Type B pancreatic cell (in vitro differentiated cells): ENCODE results near the gene CLEC1A. TPM values are rescaled to one million over a fixed set of nuclear protein-coding genes. Genes with fewer than 3 reads are reported as not detected.

ENCODE experiments used
- DNase-seq: peaks from one replicate; pipeline ENCODE4 v3.0.0; 2021; ENCODE audit warnings: mixed read lengths; ENCODE audit not compliant: unreplicated experiment; ENCODE audit errors: extremely low spot score
- H3K27ac Mint-ChIP-seq: 2 replicates; pipeline ENCODE4 v1.8.0; 2021; ENCODE audit warnings: mild to moderate bottlenecking, mixed read lengths
- H3K27me3 Mint-ChIP-seq: 2 replicates; pipeline ENCODE4 v1.8.0; 2021; ENCODE audit warnings: mixed read lengths
- H3K36me3 Mint-ChIP-seq: 2 replicates; pipeline ENCODE4 v1.8.0; 2021; ENCODE audit warnings: mixed read lengths
- H3K4me1 Mint-ChIP-seq: one replicate; pipeline ENCODE4 v1.8.0; 2021; ENCODE audit warnings: mixed read lengths; ENCODE audit not compliant: unreplicated experiment
- H3K4me3 Mint-ChIP-seq: 2 replicates; pipeline ENCODE4 v1.8.0; 2021; ENCODE audit warnings: mild to moderate bottlenecking, mixed read lengths
- H3K9me3 Mint-ChIP-seq: 2 replicates; pipeline ENCODE4 v1.8.0; 2021; ENCODE audit warnings: mixed read lengths
- CTCF ChIP-seq: fragments of 200-600 bp; sonication (generic); conservative IDR thresholded peaks from 2 replicates; pipeline ENCODE4 v1.5.0; 2021; ENCODE audit warnings: antibody characterized with exemption, mild to moderate bottlenecking
- total RNA-seq: library from RNA; stranded (reverse); gene quantifications from 2 replicates; pipeline ENCODE4 v1.2.1, GENCODE V29; 2021; ENCODE audit warnings: low replicate concordance

Gene CLEC1A
- total RNA-seq, 1 donor from 2014 or later: 3.6 TPM

- Mint-ChIP-seq H3K36me3 (peaks cover 4% of the 10 kb centered on the region), H3K27ac (no peak overlapping the region), H3K4me1 (no peaks in the 10 kb centered on the region), H3K27me3 (peaks cover 3% of the 10 kb centered on the region), H3K4me3 (no peak overlapping the region), H3K9me3 (peaks cover 2% of the 10 kb centered on the region)
- no peak for DNase-seq
- TF ChIP-seq CTCF: no peak
Measured at GRCh38 chr12:10088955-10089900, 9.6 kb downstream of the CLEC1A start.

GRCh38 chr12:10088031-10088430 is 10.8 kb downstream of the CLEC1A start:
- TF ChIP-seq CTCF: no peak
- Mint-ChIP-seq H3K27ac (no peak overlapping the region), H3K9me3 (peaks cover 4% of the 10 kb centered on the region), H3K4me1 (no peaks in the 10 kb centered on the region), H3K27me3 (peaks cover 3% of the 10 kb centered on the region), H3K4me3 (no peak overlapping the region), H3K36me3 (peaks cover 6% of the 10 kb centered on the region)
- DNase-seq: no peak

GRCh38 chr12:10086387-10086786 is 12.4 kb downstream of the CLEC1A start:
- no peak for DNase-seq
- Mint-ChIP-seq H3K9me3 (peaks cover 4% of the 10 kb centered on the region), H3K4me3 (no peak overlapping the region), H3K27ac (no peak overlapping the region), H3K4me1 (no peaks in the 10 kb centered on the region), H3K27me3 (peaks cover 3% of the 10 kb centered on the region), H3K36me3 (peaks cover 9% of the 10 kb centered on the region)
- no peak for TF ChIP-seq CTCF

GRCh38 chr12:10084733-10085132 is 14.1 kb downstream of the CLEC1A start:
- H3K9me3 Mint-ChIP-seq: peaks cover 4% of the 10 kb centered on the region
- no peak overlapping the region for H3K4me3 Mint-ChIP-seq
- TF ChIP-seq CTCF: no peak
- H3K27me3 Mint-ChIP-seq: peaks cover under 1% of the 10 kb centered on the region
- H3K27ac Mint-ChIP-seq: no peak overlapping the region
- H3K4me1 Mint-ChIP-seq: no peaks in the 10 kb centered on the region
- DNase-seq: no peak
- H3K36me3 Mint-ChIP-seq: peaks cover 11% of the 10 kb centered on the region

- Mint-ChIP-seq H3K27ac (no peak overlapping the region), H3K9me3 (peaks cover 4% of the 10 kb centered on the region), H3K4me3 (no peak overlapping the region), H3K27me3 (no peaks in the 10 kb centered on the region), H3K36me3 (peaks cover 14% of the 10 kb centered on the region), H3K4me1 (no peaks in the 10 kb centered on the region)
- DNase-seq: no peak
- no peak for TF ChIP-seq CTCF
Measured at GRCh38 chr12:10082117-10082874, 16.5 kb downstream of the CLEC1A start.
